Thyroid gland (tissue), 4 donors: ENCODE results near the gene NRG3. TPM values are rescaled to one million over a fixed set of nuclear protein-coding genes. Genes with fewer than 3 reads are reported as not detected.

Source experiments
- DNase-seq, 2 donors: peaks; one replicate each; pipeline ENCODE4 v3.0.0-alpha.2; 2019
- H3K27ac ChIP-seq, 3 donors: fragments of 200-600 bp; sonication (generic); 1 replicate in 2 of 3; 2 replicates in 1 of 3; pipeline ENCODE4 v1.5.1; 2016 to 2019; ENCODE audit warnings: mild to moderate bottlenecking in 1 of 3, moderate library complexity in 1 of 3
- H3K27me3 ChIP-seq: fragments of 200-600 bp; sonication (generic); one replicate; pipeline ENCODE4 v1.5.1; 2019
- H3K36me3 ChIP-seq, 2 donors: fragments of 200-600 bp; sonication (generic); one replicate each; pipeline ENCODE4 v1.5.1; 2016 to 2019
- H3K4me1 ChIP-seq, 2 donors: fragments of 200-600 bp; sonication (generic); one replicate each; pipeline ENCODE4 v1.5.1; 2017 to 2019
- H3K4me3 ChIP-seq, 3 donors: fragments of 200-600 bp; sonication (generic); replicated peaks in 1 of 3; 1 replicate in 2 of 3; 2 replicates in 1 of 3; pipeline ENCODE4 v1.5.1; 2016; ENCODE audit warnings: mild to moderate bottlenecking in 1 of 3
- H3K9me3 ChIP-seq: fragments of 200-600 bp; sonication (generic); one replicate; pipeline ENCODE4 v1.5.1; 2017
- CTCF ChIP-seq, 6 experiments: fragments of 200-600 bp in 3 of 6; fragments of 450-650 bp in 3 of 6; sonication (generic) in 3 of 6; IDR thresholded peaks; one replicate each; pipeline ENCODE4 v1.5.1; 2016 to 2019; ENCODE audit warnings: antibody characterized with exemption in 6 of 6, mild to moderate bottlenecking in 2 of 6, inconsistent platforms in 1 of 6, moderate library complexity in 1 of 6
- POLR2A ChIP-seq, 2 donors: fragments of 450-650 bp; IDR thresholded peaks; one replicate each; pipeline ENCODE4 v1.6.1; 2017; ENCODE audit warnings: antibody characterized with exemption in 2 of 2, mild to moderate bottlenecking in 2 of 2, moderate library complexity in 1 of 2
- WGBS, 2 donors: methylation state at CpG; one replicate each; pipeline ENCODE4 v1.1.5; 2017; 5-methylcytosine and 5-hydroxymethylcytosine counted together
- intact Hi-C: fragments of 100-400 bp; cut with DNase I; formaldehyde crosslinking; loops from one replicate; pipeline ENCODE4 v1.15.1; 2023
- total RNA-seq, 4 donors: library from RNA; depleted of rRNA; stranded (reverse); fragments of >200 nt; gene quantifications; one replicate each; pipeline ENCODE4 v1.2.3, GENCODE V29; 2016

NRG3 gene
- total RNA-seq, 4 donors from 2014 or later = 0.67 to 1.8 (median 1.3) TPM

- Histone ChIP-seq H3K27ac (no peak overlapping the region), H3K4me1 (no peaks in the 10 kb centered on the region), H3K27me3 (no peaks in the 10 kb centered on the region), H3K4me3 (no peak overlapping the region), H3K9me3 (no peaks in the 10 kb centered on the region), H3K36me3 (no peaks in the 10 kb centered on the region)
- WGBS, 2 donors = 72 to 78% methylated on average over 4 of the region's 4 CpGs
- intact Hi-C loops = no loop called here
- no peak for DNase-seq
- TF ChIP-seq POLR2A (IDR thresholded peaks at IDR 0.05) (no peak), CTCF (IDR thresholded peaks at IDR 0.05) (no peak)
Observed at GRCh38 chr10:82411416-82411815, 536.4 kb downstream of the NRG3 start.

GRCh38 chr10:82420001-82420400 lies 545.0 kb downstream of the NRG3 start:
- no peaks in the 10 kb centered on the region for H3K9me3 ChIP-seq
- no peak for TF ChIP-seq POLR2A (IDR thresholded peaks at IDR 0.05)
- TF ChIP-seq CTCF (IDR thresholded peaks at IDR 0.05) = no peak
- no peak overlapping the region for H3K27ac ChIP-seq
- intact Hi-C loops = no loop called here
- H3K4me3 ChIP-seq = no peak overlapping the region
- WGBS, 2 donors = 58 to 61% methylated on average over 2 of the region's 2 CpGs
- no peak for DNase-seq
- H3K27me3 ChIP-seq = no peaks in the 10 kb centered on the region
- no peaks in the 10 kb centered on the region for H3K4me1 ChIP-seq
- no peaks in the 10 kb centered on the region for H3K36me3 ChIP-seq

- Histone ChIP-seq H3K4me1 (no peaks in the 10 kb centered on the region), H3K9me3 (no peaks in the 10 kb centered on the region), H3K4me3 (no peak overlapping the region), H3K36me3 (no peaks in the 10 kb centered on the region), H3K27ac (no peak overlapping the region), H3K27me3 (no peaks in the 10 kb centered on the region)
- no peak for TF ChIP-seq POLR2A (IDR thresholded peaks at IDR 0.05)
- no peak for TF ChIP-seq CTCF (IDR thresholded peaks at IDR 0.05)
- DNase-seq = no peak
- intact Hi-C loops = no loop called here
Observed at GRCh38 chr10:82429302-82429701, 554.3 kb downstream of the NRG3 start.

GRCh38 chr10:82438277-82438676 lies 563.3 kb downstream of the NRG3 start:
- Histone ChIP-seq H3K27me3 (no peaks in the 10 kb centered on the region), H3K27ac (no peak overlapping the region), H3K36me3 (no peaks in the 10 kb centered on the region), H3K9me3 (no peaks in the 10 kb centered on the region), H3K4me3 (no peak overlapping the region), H3K4me1 (no peaks in the 10 kb centered on the region)
- TF ChIP-seq POLR2A (IDR thresholded peaks at IDR 0.05) = no peak
- TF ChIP-seq CTCF (IDR thresholded peaks at IDR 0.05) = no peak
- 100% methylated on average over 1 of the region's 1 CpG for WGBS, 2 donors
- intact Hi-C loops = no loop called here
- no peak for DNase-seq

GRCh38 chr10:82440775-82441174 lies 565.8 kb downstream of the NRG3 start:
- DNase-seq = no peak
- TF ChIP-seq CTCF (IDR thresholded peaks at IDR 0.05) (no peak), POLR2A (IDR thresholded peaks at IDR 0.05) (no peak)
- no peaks in the 10 kb centered on the region for H3K4me1 ChIP-seq
- H3K27me3 ChIP-seq = no peaks in the 10 kb centered on the region
- no peaks in the 10 kb centered on the region for H3K36me3 ChIP-seq
- intact Hi-C loops = no loop called here
- no peaks in the 10 kb centered on the region for H3K9me3 ChIP-seq
- H3K27ac ChIP-seq = no peak overlapping the region
- H3K4me3 ChIP-seq = no peak overlapping the region
